ENCODE measurements around the gene SEBOX.

- TF ChIP-seq POLR2A (IDR thresholded peaks at IDR 0.05; ENCODE audit: low read length) (no peak), GATA1 (IDR thresholded peaks at IDR 0.05; ENCODE audit: low read depth, low read length) (no peak)
These were observed 7.2 kb downstream of the SEBOX start for GRCh38 chr17:28357901-28358197.
